Measurements from ENCODE around the gene BTBD16.

BTBD16 gene

GRCh38 chr10:122359621-122360020 is 88.5 kb downstream of the BTBD16 start:
- Histone ChIP-seq H3K27me3 (replicated peaks; ENCODE audit: control insufficient read depth, insufficient read depth, low read length) (no peaks in the 10 kb centered on the region), H3K4me3 (replicated peaks; ENCODE audit: low read depth, low read length) (no peak overlapping the region), H3K36me3 (ENCODE audit: control insufficient read depth, insufficient read depth, low read length) (no peaks in the 10 kb centered on the region)
- no peak for DNase-seq (ENCODE audit: extremely low read depth, insufficient read length)
- TF ChIP-seq, protein P1, sequence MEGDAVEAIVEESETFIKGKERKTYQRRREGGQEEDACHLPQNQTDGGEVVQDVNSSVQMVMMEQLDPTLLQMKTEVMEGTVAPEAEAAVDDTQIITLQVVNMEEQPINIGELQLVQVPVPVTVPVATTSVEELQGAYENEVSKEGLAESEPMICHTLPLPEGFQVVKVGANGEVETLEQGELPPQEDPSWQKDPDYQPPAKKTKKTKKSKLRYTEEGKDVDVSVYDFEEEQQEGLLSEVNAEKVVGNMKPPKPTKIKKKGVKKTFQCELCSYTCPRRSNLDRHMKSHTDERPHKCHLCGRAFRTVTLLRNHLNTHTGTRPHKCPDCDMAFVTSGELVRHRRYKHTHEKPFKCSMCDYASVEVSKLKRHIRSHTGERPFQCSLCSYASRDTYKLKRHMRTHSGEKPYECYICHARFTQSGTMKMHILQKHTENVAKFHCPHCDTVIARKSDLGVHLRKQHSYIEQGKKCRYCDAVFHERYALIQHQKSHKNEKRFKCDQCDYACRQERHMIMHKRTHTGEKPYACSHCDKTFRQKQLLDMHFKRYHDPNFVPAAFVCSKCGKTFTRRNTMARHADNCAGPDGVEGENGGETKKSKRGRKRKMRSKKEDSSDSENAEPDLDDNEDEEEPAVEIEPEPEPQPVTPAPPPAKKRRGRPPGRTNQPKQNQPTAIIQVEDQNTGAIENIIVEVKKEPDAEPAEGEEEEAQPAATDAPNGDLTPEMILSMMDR (IDR thresholded peaks at IDR 0.05; ENCODE audit: insufficient read depth, low read length, poor library complexity, severe bottlenecking), result no peak

DNA sequence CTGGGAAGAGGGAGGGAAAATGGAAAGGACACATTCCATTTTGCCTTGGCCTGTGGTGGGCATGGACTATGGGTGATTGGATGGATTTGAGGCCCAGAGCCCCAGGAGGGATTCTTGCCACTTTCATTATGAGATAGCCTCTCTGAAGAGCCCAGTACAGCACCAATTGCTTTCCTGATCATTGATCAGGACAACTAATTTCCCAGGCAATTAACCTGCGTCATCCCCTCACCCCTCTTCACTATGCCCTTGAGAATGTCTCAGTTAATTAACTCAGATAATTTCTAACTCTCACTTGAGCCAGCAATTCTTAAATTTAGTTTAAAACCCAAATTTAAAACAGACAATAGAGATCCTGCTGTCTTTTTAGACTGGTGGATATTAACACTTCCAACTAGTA is 90.0 kb downstream of the BTBD16 start:
- H3K4me3 ChIP-seq (replicated peaks; ENCODE audit: low read depth, low read length), result no peak overlapping the region
- no peak for DNase-seq (ENCODE audit: extremely low read depth, insufficient read length)
- H3K36me3 ChIP-seq (ENCODE audit: control insufficient read depth, insufficient read depth, low read length), result no peaks in the 10 kb centered on the region
- TF ChIP-seq, protein P1 (IDR thresholded peaks at IDR 0.05; ENCODE audit: insufficient read depth, low read length, poor library complexity, severe bottlenecking), result no peak
- H3K27me3 ChIP-seq (replicated peaks; ENCODE audit: control insufficient read depth, insufficient read depth, low read length), result no peaks in the 10 kb centered on the region

- no peak for DNase-seq (ENCODE audit: extremely low read depth, insufficient read length)
- Histone ChIP-seq H3K36me3 (ENCODE audit: control insufficient read depth, insufficient read depth, low read length) (no peaks in the 10 kb centered on the region), H3K4me3 (replicated peaks; ENCODE audit: low read depth, low read length) (no peak overlapping the region), H3K27me3 (replicated peaks; ENCODE audit: control insufficient read depth, insufficient read depth, low read length) (no peaks in the 10 kb centered on the region)
- TF ChIP-seq, protein P1 (IDR thresholded peaks at IDR 0.05; ENCODE audit: insufficient read depth, low read length, poor library complexity, severe bottlenecking), result no peak
These were observed 91.0 kb downstream of the BTBD16 start for GRCh38 chr10:122362031-122362592.

- Histone ChIP-seq H3K27me3 (replicated peaks; ENCODE audit: control insufficient read depth, insufficient read depth, low read length) (no peaks in the 10 kb centered on the region), H3K36me3 (ENCODE audit: control insufficient read depth, insufficient read depth, low read length) (no peaks in the 10 kb centered on the region), H3K4me3 (replicated peaks; ENCODE audit: low read depth, low read length) (no peak overlapping the region)
- DNase-seq (ENCODE audit: extremely low read depth, insufficient read length), result no peak
- TF ChIP-seq, protein P1 (IDR thresholded peaks at IDR 0.05; ENCODE audit: insufficient read depth, low read length, poor library complexity, severe bottlenecking), result no peak
These were observed 91.5 kb downstream of the BTBD16 start for GRCh38 chr10:122362621-122363020.

- DNase-seq (ENCODE audit: extremely low read depth, insufficient read length), result no peak
- H3K27me3 ChIP-seq (replicated peaks; ENCODE audit: control insufficient read depth, insufficient read depth, low read length), result no peaks in the 10 kb centered on the region; the same call in 1 of the 2 replicates
- TF ChIP-seq, protein P1 (IDR thresholded peaks at IDR 0.05; ENCODE audit: insufficient read depth, low read length, poor library complexity, severe bottlenecking), result no peak
- H3K36me3 ChIP-seq (ENCODE audit: control insufficient read depth, insufficient read depth, low read length), result no peaks in the 10 kb centered on the region
- H3K4me3 ChIP-seq (replicated peaks; ENCODE audit: low read depth, low read length), result no peak overlapping the region
These were observed 92.2 kb downstream of the BTBD16 start for GRCh38 chr10:122363311-122363710.

All from GM06990 (cell line).